Measurements from ENCODE around the gene PCDHGB6. TPM values are rescaled to one million over a fixed set of nuclear protein-coding genes. Genes with fewer than 3 reads are reported as not detected.

The PCDHGB6 gene
- total and polyA plus RNA-seq, 2 experiments from 2014 or later = 13.1 to 13.6 TPM

- Histone ChIP-seq H3K9me2 (replicated peaks; ENCODE audit: insufficient read depth) (no peaks in the 10 kb centered on the region), H3K9me3 (ENCODE audit: low read depth) (no peaks in the 10 kb centered on the region), H3K36me3 (replicated peaks; ENCODE audit: insufficient read depth, low read depth) (no peaks in the 10 kb centered on the region), H2AFZ (no peak within 1 kb of the TSS), H3K27ac (no peak within 1 kb of the TSS), H3K4me3 (no peak within 1 kb of the TSS), H4K20me1 (ENCODE audit: insufficient read depth, poor library complexity, severe bottlenecking) (no peaks in the 10 kb centered on the region), H3K27me3 (no peaks in the 10 kb centered on the region), H3K4me1 (ENCODE audit: insufficient read depth) (no peaks in the 10 kb centered on the region), H3K79me2 (no peaks in the 10 kb centered on the region), H3K4me2 (no peak within 1 kb of the TSS)
- DNase-seq (ENCODE audit: low spot score) = no peak
- 90% methylated on average over 32 of the region's 32 CpGs for WGBS (ENCODE audit: low lambda C conversion rate, missing lambda C conversion rate)
- TF ChIP-seq EZH2 (IDR thresholded peaks at IDR 0.05; ENCODE audit: borderline replicate concordance) = no peak
- TF ChIP-seq CTCF (IDR thresholded peaks at IDR 0.05; ENCODE audit: poor library complexity) = no peak
- no peak for TF ChIP-seq EZH2phosphoT487 (IDR thresholded peaks at IDR 0.05; ENCODE audit: low read depth, severe bottlenecking, unreplicated experiment)
Observed at GRCh38 chr5:141369994-141370848, 37.6 kb upstream of the PCDHGB6 start, which contains the start of gene PCDHGB3. Gene PCDHGB3 (plus strand): TSS chr5:141370242. CDS start chr5:141370395, 153 bp downstream.

DNA sequence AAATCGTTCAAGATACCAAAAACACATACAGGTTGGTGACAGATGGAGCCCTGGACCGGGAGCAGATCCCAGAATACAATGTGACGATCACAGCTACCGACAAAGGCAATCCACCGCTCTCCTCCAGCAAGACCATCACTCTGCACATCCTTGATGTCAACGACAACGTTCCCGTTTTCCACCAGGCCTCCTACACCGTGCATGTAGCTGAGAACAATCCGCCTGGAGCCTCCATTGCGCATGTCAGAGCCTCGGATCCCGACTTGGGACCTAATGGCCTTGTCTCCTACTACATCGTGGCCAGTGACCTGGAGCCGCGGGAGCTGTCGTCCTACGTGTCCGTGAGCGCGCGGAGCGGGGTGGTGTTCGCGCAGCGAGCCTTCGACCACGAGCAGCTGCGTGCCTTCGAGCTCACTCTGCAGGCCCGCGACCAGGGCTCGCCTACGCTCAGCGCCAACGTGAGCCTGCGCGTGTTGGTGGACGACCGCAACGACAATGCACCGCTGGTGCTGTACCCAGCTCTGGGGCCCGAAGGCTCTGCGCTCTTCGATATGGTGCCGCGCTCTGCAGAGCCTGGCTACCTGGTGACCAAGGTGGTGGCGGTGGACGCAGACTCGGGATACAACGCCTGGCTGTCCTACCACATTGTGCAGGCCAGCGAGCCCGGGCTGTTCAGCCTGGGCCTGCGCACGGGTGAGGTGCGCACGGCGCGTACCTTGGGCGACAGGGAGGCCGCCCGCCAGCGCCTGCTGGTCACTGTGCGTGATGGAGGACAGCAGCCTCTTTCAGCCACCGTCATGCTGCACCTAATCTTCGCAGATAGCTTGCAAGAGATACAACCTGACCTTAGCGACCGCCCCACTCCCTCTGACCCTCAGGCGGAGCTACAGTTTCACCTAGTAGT lies 36.0 kb upstream of the PCDHGB6 start:
- TF ChIP-seq CTCF (IDR thresholded peaks at IDR 0.05; ENCODE audit: poor library complexity) (no peak), EZH2phosphoT487 (IDR thresholded peaks at IDR 0.05; ENCODE audit: low read depth, severe bottlenecking, unreplicated experiment) (no peak), EZH2 (IDR thresholded peaks at IDR 0.05; ENCODE audit: borderline replicate concordance) (no peak)
- H3K4me3 ChIP-seq = no peak overlapping the region
- H3K79me2 ChIP-seq = no peaks in the 10 kb centered on the region
- H4K20me1 ChIP-seq (ENCODE audit: insufficient read depth, poor library complexity, severe bottlenecking) = no peaks in the 10 kb centered on the region
- H3K4me1 ChIP-seq (ENCODE audit: insufficient read depth) = no peaks in the 10 kb centered on the region
- H3K9me3 ChIP-seq (ENCODE audit: low read depth) = no peaks in the 10 kb centered on the region
- H3K9me2 ChIP-seq (replicated peaks; ENCODE audit: insufficient read depth) = no peaks in the 10 kb centered on the region
- H3K27ac ChIP-seq = no peak overlapping the region
- 97% methylated on average over 65 of the region's 69 CpGs for WGBS (ENCODE audit: low lambda C conversion rate, missing lambda C conversion rate)
- DNase-seq (ENCODE audit: low spot score) = no peak
- H2AFZ ChIP-seq = no peak overlapping the region
- no peaks in the 10 kb centered on the region for H3K36me3 ChIP-seq (replicated peaks; ENCODE audit: insufficient read depth, low read depth)
- H3K4me2 ChIP-seq = no peak overlapping the region
- no peaks in the 10 kb centered on the region for H3K27me3 ChIP-seq

DNA sequence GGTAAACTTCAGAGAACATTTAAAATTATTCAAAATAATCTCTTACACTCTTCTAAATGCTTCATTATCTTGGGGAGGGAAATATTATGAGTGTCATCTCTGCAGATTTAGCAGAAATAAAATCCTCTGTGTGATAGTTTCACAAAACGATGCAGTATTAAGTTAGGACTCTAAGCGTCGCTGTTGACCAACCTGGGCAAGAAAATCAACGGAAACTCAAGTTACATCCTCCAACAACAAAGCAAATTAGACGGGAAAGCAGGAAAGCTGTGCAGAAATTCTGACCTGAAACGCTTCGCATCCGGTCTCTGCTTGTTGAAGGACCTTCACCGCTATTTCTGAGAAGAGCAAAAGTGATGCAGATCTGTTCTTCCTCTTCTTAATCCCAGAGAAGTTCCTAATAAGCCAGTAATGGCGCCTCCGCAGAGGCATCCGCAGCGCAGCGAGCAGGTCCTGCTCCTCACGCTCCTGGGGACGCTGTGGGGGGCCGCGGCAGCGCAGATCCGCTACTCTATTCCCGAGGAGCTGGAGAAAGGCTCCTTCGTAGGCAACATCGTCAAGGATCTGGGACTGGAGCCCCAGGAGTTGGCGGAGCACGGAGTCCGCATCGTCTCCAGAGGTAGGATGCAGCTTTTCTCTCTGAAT lies 34.0 kb upstream of the PCDHGB6 start, which contains the start of gene PCDHGA6:
PCDHGA6 (plus strand) TSS at position 219 of the 645 bp plus-strand sequence; CDS start at position 412, 193 bp downstream.
- Histone ChIP-seq H3K4me1 (ENCODE audit: insufficient read depth) (no peaks in the 10 kb centered on the region), H4K20me1 (ENCODE audit: insufficient read depth, poor library complexity, severe bottlenecking) (no peaks in the 10 kb centered on the region), H3K79me2 (no peaks in the 10 kb centered on the region), H3K4me3 (no peak within 1 kb of the TSS), H3K9me3 (ENCODE audit: low read depth) (no peaks in the 10 kb centered on the region), H3K9me2 (replicated peaks; ENCODE audit: insufficient read depth) (no peaks in the 10 kb centered on the region), H3K27me3 (no peaks in the 10 kb centered on the region), H3K36me3 (replicated peaks; ENCODE audit: insufficient read depth, low read depth) (no peaks in the 10 kb centered on the region), H2AFZ (no peak within 1 kb of the TSS), H3K4me2 (no peak within 1 kb of the TSS), H3K27ac (no peak within 1 kb of the TSS)
- no peak for TF ChIP-seq EZH2 (IDR thresholded peaks at IDR 0.05; ENCODE audit: borderline replicate concordance)
- DNase-seq (ENCODE audit: low spot score) = no peak
- 94% methylated on average over 27 of the region's 27 CpGs for WGBS (ENCODE audit: low lambda C conversion rate, missing lambda C conversion rate)
